GM12873 (cell line): ENCODE data around the gene LCE3E.

Experiments used
- CTCF ChIP-seq: IDR thresholded peaks from 2 replicates; pipeline ENCODE4 v1.5.1; 2012; ENCODE audit warnings: low read depth, mild to moderate bottlenecking, moderate library complexity, low read length, control low read depth; ENCODE audit not compliant: insufficient read depth; ENCODE audit errors: missing control alignments

The LCE3E gene

GRCh38 chr1:152535774-152536173, 30.8 kb downstream of the LCE3E start:
- no peak for TF ChIP-seq CTCF

- peak; percentile 83 for TF ChIP-seq CTCF
Measured at GRCh38 chr1:152533327-152533938, 33.1 kb downstream of the LCE3E start.

GRCh38 chr1:152525080-152525641, 41.4 kb downstream of the LCE3E start:
- no peak for TF ChIP-seq CTCF

GRCh38 chr1:152520561-152521090, 46.0 kb downstream of the LCE3E start:
- TF ChIP-seq CTCF = no peak

GRCh38 chr1:152519851-152520250, 46.7 kb downstream of the LCE3E start:
- TF ChIP-seq CTCF = no peak

GRCh38 chr1:152517237-152517811, 49.3 kb downstream of the LCE3E start:
- TF ChIP-seq CTCF = no peak

- TF ChIP-seq CTCF = no peak
Measured at GRCh38 chr1:152516082-152516481, 50.5 kb downstream of the LCE3E start.
